IMR-90 (cell line): Measurements from ENCODE around the gene DTX3. TPM values are rescaled to one million over a fixed set of nuclear protein-coding genes. Genes with fewer than 3 reads are reported as not detected.

Source experiments
- ATAC-seq: fragments of 200-7000 bp; cut with Tn5 transposase; 2 replicates; pipeline ENCODE4 v1.9.1; 2020; ENCODE audit warnings: low read depth, mild to moderate bottlenecking, moderate library complexity
- BruUV-seq: library from RNA; stranded (reverse); fragments of 400-500 nt; replicated peaks from 2 replicates; lab custom pipeline; 2021; lab: Mats Ljungman, UMichigan
- CTCF ChIA-PET: fragments of 300-600 bp; formaldehyde crosslinking; extraction: SDS; loops from one replicate; lab custom pipeline; 2021; ENCODE audit warnings: antibody characterized with exemption; lab: Yijun Ruan, JAX
- POLR2A ChIA-PET: fragments of 300-600 bp; sonication (Branson Sonifier 250); formaldehyde crosslinking; loops from one replicate; lab custom pipeline; 2022; ENCODE audit warnings: antibody characterized with exemption; ENCODE audit not compliant: unreplicated experiment; lab: Charles Lee
- DNase-seq: peaks from one replicate; pipeline ENCODE4 v3.0.0; 2013
- H2AFZ ChIP-seq: replicated peaks from 2 replicates; pipeline ENCODE3; 2013; ENCODE audit warnings: low read length, mild to moderate bottlenecking; ENCODE audit not compliant: poor library complexity
- H2AK5ac ChIP-seq: 2 replicates; pipeline ENCODE4 v1.6.1; 2013; ENCODE audit warnings: low read depth, low read length, inconsistent platforms
- H2AK9ac ChIP-seq: replicated peaks from 2 replicates; pipeline ENCODE3; 2013; ENCODE audit warnings: mild to moderate bottlenecking, low read depth, low read length, moderate library complexity; ENCODE audit not compliant: poor library complexity
- H2BK120ac ChIP-seq: 2 replicates; pipeline ENCODE4 v1.6.1; 2013; ENCODE audit warnings: low read depth, low read length, inconsistent platforms
- H2BK15ac ChIP-seq: 3 replicates; pipeline ENCODE4 v1.6.1; 2013; ENCODE audit warnings: low read depth, low read length, inconsistent platforms
- H2BK20ac ChIP-seq: 2 replicates; pipeline ENCODE4 v1.6.1; 2013; ENCODE audit warnings: low read depth, mild to moderate bottlenecking, inconsistent platforms, low read length, moderate library complexity
- H2BK5ac ChIP-seq: 2 replicates; pipeline ENCODE4 v1.6.1; 2013; ENCODE audit warnings: mild to moderate bottlenecking, low read depth, low read length, inconsistent platforms; ENCODE audit not compliant: poor library complexity, severe bottlenecking
- H3K14ac ChIP-seq: replicated peaks from 2 replicates; pipeline ENCODE4 v1.6.1; 2013; ENCODE audit warnings: low read depth, low read length, inconsistent platforms
- H3K18ac ChIP-seq: 2 replicates; pipeline ENCODE4 v1.6.1; 2013; ENCODE audit warnings: low read depth, low read length, control low read depth
- H3K23ac ChIP-seq: 2 replicates; pipeline ENCODE4 v1.6.1; 2013; ENCODE audit warnings: low read depth, low read length, inconsistent platforms
- H3K27ac ChIP-seq: 2 replicates; pipeline ENCODE4 v1.5.1; 2013; ENCODE audit warnings: mild to moderate bottlenecking, control low read depth, low read length; ENCODE audit not compliant: insufficient read depth
- H3K27me3 ChIP-seq: 2 replicates; pipeline ENCODE4 v1.6.1; 2013; ENCODE audit warnings: low read length; ENCODE audit not compliant: control insufficient read depth, insufficient read depth
- H3K36me3 ChIP-seq: 2 replicates; pipeline ENCODE4 v1.6.1; 2013; ENCODE audit warnings: low read length, mixed read lengths; ENCODE audit not compliant: control insufficient read depth, insufficient read depth
- H3K4ac ChIP-seq: 2 replicates; pipeline ENCODE4 v1.6.1; 2013; ENCODE audit warnings: low read depth, low read length, inconsistent platforms
- H3K4me1 ChIP-seq: 2 replicates; pipeline ENCODE4 v1.6.1; 2013; ENCODE audit warnings: low read length, mixed read lengths; ENCODE audit not compliant: control insufficient read depth, insufficient read depth
- H3K4me2 ChIP-seq: 2 replicates; pipeline ENCODE4 v1.6.1; 2013; ENCODE audit warnings: low read depth, mild to moderate bottlenecking, control low read depth, low read length, moderate library complexity
- H3K4me3 ChIP-seq: 2 replicates; pipeline ENCODE4 v1.5.1; 2013; ENCODE audit warnings: low read depth, mild to moderate bottlenecking, control low read depth, low read length, moderate library complexity; ENCODE audit not compliant: insufficient read depth
- H3K56ac ChIP-seq: 2 replicates; pipeline ENCODE4 v1.6.1; 2013; ENCODE audit warnings: low read length, inconsistent platforms; ENCODE audit not compliant: insufficient read depth; ENCODE audit errors: extremely low read depth
- H3K79me1 ChIP-seq, 2 experiments: 2 replicates each; pipeline ENCODE4 v1.6.1; 2013; ENCODE audit warnings: low read length in 2 of 2, inconsistent platforms in 1 of 2, low read depth in 1 of 2
- H3K9ac ChIP-seq: 2 replicates; pipeline ENCODE4 v1.6.1; 2013; ENCODE audit warnings: low read depth, low read length, control low read depth
- H3K9me1 ChIP-seq: 2 replicates; pipeline ENCODE4 v1.6.1; 2013; ENCODE audit warnings: low read length, inconsistent platforms; ENCODE audit not compliant: insufficient read depth
- H3K9me3 ChIP-seq: 2 replicates; pipeline ENCODE4 v1.6.1; 2013; ENCODE audit warnings: low read length; ENCODE audit not compliant: control insufficient read depth, insufficient read depth
- H4K20me1 ChIP-seq: 2 replicates; pipeline ENCODE4 v1.6.1; 2013; ENCODE audit warnings: low read length, inconsistent platforms; ENCODE audit not compliant: insufficient read depth
- H4K5ac ChIP-seq: 2 replicates; pipeline ENCODE4 v1.6.1; 2013; ENCODE audit warnings: mild to moderate bottlenecking, low read depth, low read length, control low read depth
- H4K8ac ChIP-seq, 2 experiments: 2 replicates each; pipeline ENCODE4 v1.6.1; 2013; ENCODE audit warnings: low read depth in 2 of 2, low read length in 2 of 2, control low read depth in 1 of 2, inconsistent platforms in 1 of 2
- H4K91ac ChIP-seq: 2 replicates; pipeline ENCODE4 v1.6.1; 2013; ENCODE audit warnings: low read depth, low read length, inconsistent platforms; ENCODE audit not compliant: insufficient read depth
- BHLHE40 ChIP-seq: fragments of 150-350 bp; IDR thresholded peaks from 2 replicates; pipeline ENCODE4 v1.6.1; 2016; ENCODE audit warnings: mild to moderate bottlenecking, low read depth, low read length
- MAFK ChIP-seq: IDR thresholded peaks from 2 replicates; pipeline ENCODE4 v1.6.1; 2012; ENCODE audit warnings: low read depth, low read length, improper control_type of control experiment
- MAZ ChIP-seq: IDR thresholded peaks from 2 replicates; pipeline ENCODE4 v1.6.1; 2012; ENCODE audit warnings: low read depth, mild to moderate bottlenecking, low read length, improper control_type of control experiment, moderate library complexity, borderline replicate concordance
- MXI1 ChIP-seq: IDR thresholded peaks from 2 replicates; pipeline ENCODE4 v1.6.1; 2012; ENCODE audit warnings: low read depth, mild to moderate bottlenecking, low read length, moderate library complexity, borderline replicate concordance
- NFE2L2 ChIP-seq: fragments of 150-350 bp; IDR thresholded peaks from 2 replicates; pipeline ENCODE4 v1.6.1; 2016; ENCODE audit warnings: low read depth, mild to moderate bottlenecking, low read length
- POLR2A ChIP-seq: IDR thresholded peaks from 2 replicates; pipeline ENCODE4 v1.6.1; 2012; ENCODE audit warnings: mild to moderate bottlenecking, low read depth, low read length
- RCOR1 ChIP-seq: IDR thresholded peaks from 2 replicates; pipeline ENCODE4 v1.6.1; 2012; ENCODE audit warnings: mild to moderate bottlenecking, low read length, improper control_type of control experiment; ENCODE audit not compliant: insufficient replicate concordance
- WGBS, 2 experiments: methylation state at CpG; one replicate each; pipeline versions ENCODE4 v1.1.5 to v1.1.7; 2013; ENCODE audit warnings: missing lambda C conversion rate in 2 of 2; ENCODE audit not compliant: insufficient read length in 1 of 2; ENCODE audit errors: extremely low coverage in 2 of 2; 5-methylcytosine and 5-hydroxymethylcytosine counted together
- dilution Hi-C: fragments of 300-500 bp; cut with HindIII; formaldehyde crosslinking; loops from one replicate; pipeline ENCODE4 v1.14.3; 2018; ENCODE audit warnings: low sequenced_read_pairs; ENCODE audit not compliant: unreplicated experiment
- in situ Hi-C: fragments of 300-500 bp; cut with MboI; formaldehyde crosslinking; loops from 3 replicates; pipeline ENCODE4 v1.14.3; 2019; ENCODE audit warnings: low sequenced_read_pairs, inconsistent platforms, mixed read lengths
- intact Hi-C: fragments of 100-400 bp; cut with micrococcal nuclease; formaldehyde crosslinking; loops from 2 replicates; pipeline ENCODE4 v1.10.0; 2022
- polyA plus RNA-seq, 3 experiments: library from polyadenylated mRNA; depleted of rRNA; stranded (reverse); fragments of >200 nt; gene quantifications; 2 replicates each; pipeline ENCODE4 v1.2.3, GENCODE V29; 2012; ENCODE audit warnings: low replicate concordance in 1 of 3
- total RNA-seq: library from RNA; depleted of rRNA; stranded (reverse); fragments of >200 nt; gene quantifications from 2 replicates; pipeline ENCODE4 v1.2.3, GENCODE V29; 2012
- TF ChIP-seq, protein P1 (sequence below): fragments of 150-350 bp; IDR thresholded peaks from 2 replicates; pipeline ENCODE4 v1.6.1; 2017; ENCODE audit warnings: mild to moderate bottlenecking, antibody characterized with exemption, low read length, low read depth
- TF ChIP-seq, protein P2 (sequence below): conservative IDR thresholded peaks from 2 replicates; pipeline ENCODE4 v1.5.1; 2012; ENCODE audit warnings: mild to moderate bottlenecking, low read depth, low read length, improper control_type of control experiment

The DTX3 gene
- total and polyA plus RNA-seq, 2 of the 4 experiments (the other 2 are of a cell fraction) = 2.9 to 14.6 TPM

DNA sequence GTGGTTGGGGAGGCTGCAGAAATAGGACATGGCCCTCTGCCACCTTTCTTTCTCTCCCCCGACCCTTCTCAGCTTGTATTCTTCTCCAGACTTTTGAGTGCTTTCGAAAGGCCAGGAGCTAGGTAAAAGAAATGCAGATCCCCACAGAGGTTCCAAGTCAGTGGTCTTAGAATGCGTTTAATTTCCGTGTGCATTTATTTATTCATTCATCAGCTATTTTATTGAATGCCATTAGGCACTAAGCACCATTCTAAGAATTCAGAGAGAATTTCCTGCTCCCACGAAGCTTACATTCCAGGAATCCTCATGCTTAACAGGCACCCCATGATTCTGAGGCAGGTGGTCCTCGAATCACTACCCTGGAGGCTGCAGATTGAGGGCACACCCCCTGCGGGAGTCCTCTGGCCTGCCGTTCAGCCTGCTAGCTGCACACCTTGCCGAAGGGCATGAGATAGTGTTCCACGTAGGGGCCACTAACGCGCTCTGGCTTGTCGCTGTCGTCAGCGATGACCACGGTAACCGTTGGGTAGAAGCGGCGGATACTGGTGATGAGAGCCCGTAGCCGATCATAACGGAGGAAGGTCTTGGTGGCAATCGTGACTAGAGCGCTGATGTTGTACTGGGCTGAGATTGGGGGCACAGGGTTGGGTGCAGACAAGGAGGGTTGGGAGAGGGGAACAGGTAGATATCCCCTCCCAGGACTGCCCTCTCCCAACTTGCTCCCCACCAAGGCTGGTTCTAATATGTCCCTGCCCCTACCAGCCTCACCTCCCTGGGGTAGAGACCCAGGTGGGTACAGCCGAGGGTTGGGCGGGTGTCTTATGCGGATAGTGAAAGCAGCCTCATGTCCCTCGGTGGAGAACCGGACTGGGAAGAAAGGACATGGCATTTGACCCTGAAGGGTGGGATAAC, 23.9 kb downstream of the DTX3 start:
- Histone ChIP-seq H3K36me3 (peaks cover 2% of the 10 kb centered on the region; the same call in 1 of the 2 replicates), H4K91ac (no peak overlapping the region), H4K20me1 (no peaks in the 10 kb centered on the region; the same call in 1 of the 2 replicates), H2AFZ (peak overlapping the region; percentile 75), H3K27me3 (peaks cover 72% of the 10 kb centered on the region), H3K9me3 (no peaks in the 10 kb centered on the region), H3K4me3 (no peak overlapping the region), H3K23ac (no peak overlapping the region), H4K8ac (no peak overlapping the region), H3K4me1 (peaks cover 2% of the 10 kb centered on the region; the same call in 1 of the 2 replicates), H3K56ac (no peak overlapping the region), H3K4ac (no peak overlapping the region), H2AK5ac (no peak overlapping the region), H2BK20ac (no peak overlapping the region), H3K79me1 (no peaks in the 10 kb centered on the region), H3K18ac (no peak overlapping the region), H3K27ac (no peak overlapping the region), H2BK120ac (no peak overlapping the region), H2BK5ac (no peak overlapping the region), H3K4me2 (no peak overlapping the region), H3K14ac (no peak overlapping the region), H3K9me1 (peaks cover 4% of the 10 kb centered on the region; the same call in 1 of the 2 replicates), H2AK9ac (peak overlapping the region; percentile 55), H4K5ac (no peak overlapping the region), H3K9ac (no peak overlapping the region), H2BK15ac (no peak overlapping the region)
- ATAC-seq (no peak), DNase-seq (no peak)
- no peak for TF ChIP-seq MXI1
- no peak for TF ChIP-seq POLR2A
- TF ChIP-seq RCOR1 = no peak
- no peak for TF ChIP-seq MAZ
- TF ChIP-seq MAFK = no peak
- no peak for TF ChIP-seq NFE2L2
- TF ChIP-seq, protein P1, sequence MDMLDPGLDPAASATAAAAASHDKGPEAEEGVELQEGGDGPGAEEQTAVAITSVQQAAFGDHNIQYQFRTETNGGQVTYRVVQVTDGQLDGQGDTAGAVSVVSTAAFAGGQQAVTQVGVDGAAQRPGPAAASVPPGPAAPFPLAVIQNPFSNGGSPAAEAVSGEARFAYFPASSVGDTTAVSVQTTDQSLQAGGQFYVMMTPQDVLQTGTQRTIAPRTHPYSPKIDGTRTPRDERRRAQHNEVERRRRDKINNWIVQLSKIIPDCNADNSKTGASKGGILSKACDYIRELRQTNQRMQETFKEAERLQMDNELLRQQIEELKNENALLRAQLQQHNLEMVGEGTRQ = no peak
- TF ChIP-seq BHLHE40 = no peak
- TF ChIP-seq, protein P2, sequence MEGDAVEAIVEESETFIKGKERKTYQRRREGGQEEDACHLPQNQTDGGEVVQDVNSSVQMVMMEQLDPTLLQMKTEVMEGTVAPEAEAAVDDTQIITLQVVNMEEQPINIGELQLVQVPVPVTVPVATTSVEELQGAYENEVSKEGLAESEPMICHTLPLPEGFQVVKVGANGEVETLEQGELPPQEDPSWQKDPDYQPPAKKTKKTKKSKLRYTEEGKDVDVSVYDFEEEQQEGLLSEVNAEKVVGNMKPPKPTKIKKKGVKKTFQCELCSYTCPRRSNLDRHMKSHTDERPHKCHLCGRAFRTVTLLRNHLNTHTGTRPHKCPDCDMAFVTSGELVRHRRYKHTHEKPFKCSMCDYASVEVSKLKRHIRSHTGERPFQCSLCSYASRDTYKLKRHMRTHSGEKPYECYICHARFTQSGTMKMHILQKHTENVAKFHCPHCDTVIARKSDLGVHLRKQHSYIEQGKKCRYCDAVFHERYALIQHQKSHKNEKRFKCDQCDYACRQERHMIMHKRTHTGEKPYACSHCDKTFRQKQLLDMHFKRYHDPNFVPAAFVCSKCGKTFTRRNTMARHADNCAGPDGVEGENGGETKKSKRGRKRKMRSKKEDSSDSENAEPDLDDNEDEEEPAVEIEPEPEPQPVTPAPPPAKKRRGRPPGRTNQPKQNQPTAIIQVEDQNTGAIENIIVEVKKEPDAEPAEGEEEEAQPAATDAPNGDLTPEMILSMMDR = no peak
- in situ Hi-C loops = no loop called here
- WGBS, 2 experiments = 59% methylated on average over 14 of the region's 29 CpGs; no CpG with 5 or more reads in 1 of the 2 experiments
- BruUV-seq = no TSS peak
- POLR2A ChIA-PET = no interaction called here
- dilution Hi-C loops = no loop called here
- CTCF ChIA-PET = interaction anchor here (0.8 to 1.1 kb wide), 2 partner anchors 45 to 66 kb away, joined by 4 read pairs; partner anchors contain the start of gene OS9
- intact Hi-C loops = no loop called here
